Body of pancreas (tissue), 4 donors: ENCODE measurements around the gene ADAMTS7.

Source experiments
- CTCF ChIP-seq, 7 experiments: fragments of 450-650 bp in 4 of 7; fragments of 200-600 bp in 3 of 7; sonication (generic) in 3 of 7; IDR thresholded peaks; one replicate each; pipeline ENCODE4 v1.5.1; 2016 to 2019; ENCODE audit warnings: antibody characterized with exemption in 7 of 7
- POLR2A ChIP-seq, 3 donors: fragments of 450-650 bp; IDR thresholded peaks; one replicate each; pipeline ENCODE4 v1.6.1; 2016; ENCODE audit warnings: antibody characterized with exemption in 3 of 3, mild to moderate bottlenecking in 2 of 3

- no peak for TF ChIP-seq CTCF (IDR thresholded peaks at IDR 0.05)
- TF ChIP-seq POLR2A (IDR thresholded peaks at IDR 0.05), result no peak
Observed at GRCh38 chr15:78790027-78790426, 21.2 kb downstream of the ADAMTS7 start.
